ENCODE measurements around the gene JPH2. TPM values are rescaled to one million over a fixed set of nuclear protein-coding genes. Genes with fewer than 3 reads are reported as not detected.

Gene JPH2
- total RNA-seq, 1 experiment from 2014 or later, result 15.8 TPM

- Histone ChIP-seq H3K9me2 (replicated peaks; ENCODE audit: low read length) (no peaks in the 10 kb centered on the region), H3K27ac (ENCODE audit: low read length) (no peak overlapping the region), H4K20me1 (ENCODE audit: low read length) (no peaks in the 10 kb centered on the region), H2AFZ (ENCODE audit: low read length) (no peak overlapping the region), H3K9me3 (ENCODE audit: low read length) (no peaks in the 10 kb centered on the region), H3K9ac (ENCODE audit: low read length) (no peak overlapping the region), H3F3A (ENCODE audit: low read length, unreplicated experiment) (no peaks in the 10 kb centered on the region), H3K4me3 (ENCODE audit: low read length) (no peak overlapping the region), H3K4me1 (ENCODE audit: insufficient read depth, low read length) (peaks cover 19% of the 10 kb centered on the region), H3K79me2 (ENCODE audit: low read length) (no peaks in the 10 kb centered on the region), H3K4me2 (ENCODE audit: low read length) (no peak overlapping the region), H3K36me3 (ENCODE audit: low read depth, low read length) (peaks cover 4% of the 10 kb centered on the region), H3K27me3 (ENCODE audit: low read length) (no peaks in the 10 kb centered on the region)
- BruUV-seq (replicated peaks), result no TSS peak
- ATAC-seq (no peak), DNase-seq (peak; percentile 26)
- POLR2A ChIA-PET (ENCODE audit: unreplicated experiment), result no interaction called here
- intact Hi-C loops (cut with micrococcal nuclease), result no loop called here
- no peak for TF ChIP-seq CTCF (conservative IDR thresholded peaks at IDR 0.05; ENCODE audit: low read depth, low read length)
- TF ChIP-seq EZH2 (IDR thresholded peaks at IDR 0.05; ENCODE audit: low read length, unreplicated experiment), result no peak
- TF ChIP-seq EZH2phosphoT487 (IDR thresholded peaks at IDR 0.05; ENCODE audit: borderline replicate concordance, low read length), result no peak
- CTCF ChIA-PET, result no interaction called here
Observed at GRCh38 chr20:44153636-44154043, 33.3 kb downstream of the JPH2 start.

GRCh38 chr20:44151621-44152416 lies 35.2 kb downstream of the JPH2 start:
- Histone ChIP-seq H3K9ac (ENCODE audit: low read length) (peak overlapping the region; percentile 24; the same call in 1 of the 2 replicates), H2AFZ (ENCODE audit: low read length) (peak overlapping the region; percentile 49), H3K27ac (ENCODE audit: low read length) (peak overlapping the region; percentile 72), H3K4me1 (ENCODE audit: insufficient read depth, low read length) (peaks cover 19% of the 10 kb centered on the region), H3K4me2 (ENCODE audit: low read length) (peak overlapping the region; percentile 40), H3K9me3 (ENCODE audit: low read length) (no peaks in the 10 kb centered on the region), H3K4me3 (ENCODE audit: low read length) (no peak overlapping the region), H4K20me1 (ENCODE audit: low read length) (no peaks in the 10 kb centered on the region), H3K79me2 (ENCODE audit: low read length) (no peaks in the 10 kb centered on the region), H3K27me3 (ENCODE audit: low read length) (no peaks in the 10 kb centered on the region), H3K36me3 (ENCODE audit: low read depth, low read length) (peaks cover 4% of the 10 kb centered on the region), H3K9me2 (replicated peaks; ENCODE audit: low read length) (no peaks in the 10 kb centered on the region), H3F3A (ENCODE audit: low read length, unreplicated experiment) (no peaks in the 10 kb centered on the region)
- intact Hi-C loops (cut with micrococcal nuclease), result no loop called here
- ChIA-PET CTCF (no interaction called here), POLR2A (ENCODE audit: unreplicated experiment) (no interaction called here)
- peak; percentile 94 for DNase-seq
- BruUV-seq (replicated peaks), result no TSS peak
- no peak for TF ChIP-seq CTCF (conservative IDR thresholded peaks at IDR 0.05; ENCODE audit: low read depth, low read length)
- no peak for TF ChIP-seq EZH2 (IDR thresholded peaks at IDR 0.05; ENCODE audit: low read length, unreplicated experiment)
- no peak for TF ChIP-seq EZH2phosphoT487 (IDR thresholded peaks at IDR 0.05; ENCODE audit: borderline replicate concordance, low read length)
- peak; percentile 66 for ATAC-seq

GRCh38 chr20:44146272-44146671 lies 40.7 kb downstream of the JPH2 start:
- Histone ChIP-seq H3K9me3 (ENCODE audit: low read length) (no peaks in the 10 kb centered on the region), H3K36me3 (ENCODE audit: low read depth, low read length) (no peaks in the 10 kb centered on the region; the same call in 1 of the 2 replicates), H3F3A (ENCODE audit: low read length, unreplicated experiment) (no peaks in the 10 kb centered on the region), H3K9ac (ENCODE audit: low read length) (no peak overlapping the region), H4K20me1 (ENCODE audit: low read length) (no peaks in the 10 kb centered on the region), H3K9me2 (replicated peaks; ENCODE audit: low read length) (no peaks in the 10 kb centered on the region), H3K27ac (ENCODE audit: low read length) (no peak overlapping the region), H2AFZ (ENCODE audit: low read length) (no peak overlapping the region), H3K27me3 (ENCODE audit: low read length) (no peaks in the 10 kb centered on the region), H3K79me2 (ENCODE audit: low read length) (no peaks in the 10 kb centered on the region), H3K4me2 (ENCODE audit: low read length) (no peak overlapping the region), H3K4me3 (ENCODE audit: low read length) (no peak overlapping the region), H3K4me1 (ENCODE audit: insufficient read depth, low read length) (peaks cover 3% of the 10 kb centered on the region)
- no TSS peak for BruUV-seq (replicated peaks)
- no peak for TF ChIP-seq CTCF (conservative IDR thresholded peaks at IDR 0.05; ENCODE audit: low read depth, low read length)
- no peak for DNase-seq
- intact Hi-C loops (cut with micrococcal nuclease), result no loop called here
- no peak for ATAC-seq
- POLR2A ChIA-PET (ENCODE audit: unreplicated experiment), result no interaction called here
- CTCF ChIA-PET, result no interaction called here

All from PC-3 (cell line).